HT-29 (cell line): ENCODE measurements around the gene ARFGAP1. TPM values are rescaled to one million over a fixed set of nuclear protein-coding genes. Genes with fewer than 3 reads are reported as not detected.

Experiments
- DNase-seq: peaks from one replicate; pipeline ENCODE4 v3.0.0-alpha.2; 2015; ENCODE audit warnings: low spot score
- total RNA-seq: library from RNA; depleted of rRNA; stranded (reverse); fragments of >200 nt; shearing (Covaris generic); gene quantifications from 2 replicates; pipeline ENCODE4 v1.2.3, GENCODE V29; 2014

Gene ARFGAP1
- total RNA-seq, 1 experiment from 2014 or later, result 150 TPM

DNA sequence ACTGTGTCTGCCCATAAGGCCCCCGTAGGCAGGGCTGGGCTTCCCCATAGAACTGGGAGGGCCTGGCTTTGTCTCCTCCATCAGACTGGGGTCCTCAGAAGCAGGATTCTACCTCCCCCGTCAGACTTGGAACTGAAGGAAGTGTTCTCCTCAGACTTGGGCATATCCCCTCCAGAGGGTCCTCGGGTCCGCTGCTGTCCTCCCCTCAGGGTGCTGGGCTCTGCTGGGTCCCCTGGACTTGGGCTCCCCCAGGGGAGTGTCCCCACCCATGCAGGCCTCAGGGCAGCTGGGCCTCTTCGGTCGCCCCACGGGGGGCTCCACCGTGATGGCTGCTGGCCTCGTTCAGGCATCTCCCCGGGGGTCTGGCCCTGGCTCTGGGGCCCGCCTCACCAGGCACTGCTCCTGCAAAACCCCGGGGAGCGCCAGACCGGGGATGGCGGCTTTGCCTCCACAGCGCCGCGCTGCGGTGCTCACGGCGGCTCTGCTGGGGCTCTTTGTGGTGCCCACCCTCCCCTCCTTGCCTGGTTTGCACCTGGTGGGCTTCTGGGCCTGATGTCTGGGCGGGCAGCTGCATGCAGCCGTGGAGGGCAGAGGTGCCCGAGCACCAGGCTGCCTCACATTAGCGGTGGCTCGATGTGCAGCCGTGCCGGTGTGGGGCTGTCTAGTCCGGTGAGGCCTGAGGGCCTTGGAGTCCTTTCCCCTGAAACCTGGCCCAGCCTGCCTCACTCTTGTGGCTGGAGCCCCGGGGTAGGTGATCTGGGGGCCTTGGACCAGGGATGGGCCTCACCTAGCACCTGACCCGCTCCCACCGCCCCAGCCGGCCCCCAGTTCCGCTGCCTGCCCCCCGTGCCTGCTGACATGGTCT lies 34.3 kb downstream of the ARFGAP1 start:
- no peak for DNase-seq

DNA sequence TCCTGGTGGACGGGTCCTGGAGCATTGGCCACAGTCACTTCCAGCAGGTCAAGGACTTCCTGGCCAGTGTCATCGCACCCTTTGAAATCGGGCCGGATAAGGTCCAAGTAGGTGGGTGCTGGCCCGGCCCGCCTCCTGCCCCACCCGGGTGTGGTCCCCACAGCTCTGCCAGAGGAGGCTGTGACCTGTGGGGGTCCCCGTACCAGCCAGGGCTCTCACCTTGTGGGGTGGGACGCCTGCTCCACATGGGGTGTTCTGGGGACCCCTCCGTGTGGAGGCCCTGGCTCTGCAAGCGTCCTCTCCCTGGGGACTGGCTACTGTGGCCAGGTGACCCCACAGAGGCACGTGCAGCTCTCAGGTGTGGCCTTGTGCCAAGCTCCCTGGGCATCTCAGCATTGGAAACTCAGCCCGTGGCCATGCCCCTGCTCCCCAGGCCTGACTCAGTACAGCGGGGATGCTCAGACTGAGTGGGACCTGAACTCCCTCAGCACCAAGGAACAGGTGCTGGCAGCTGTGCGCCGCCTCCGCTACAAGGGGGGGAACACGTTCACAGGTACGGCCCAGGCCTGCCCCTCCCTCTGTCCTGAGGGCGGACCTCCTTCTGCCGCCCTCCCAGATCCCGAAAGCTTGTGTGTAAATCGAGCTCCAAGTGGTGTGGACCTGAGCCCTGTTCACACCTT lies 35.1 kb downstream of the ARFGAP1 start:
- DNase-seq, result no peak

DNA sequence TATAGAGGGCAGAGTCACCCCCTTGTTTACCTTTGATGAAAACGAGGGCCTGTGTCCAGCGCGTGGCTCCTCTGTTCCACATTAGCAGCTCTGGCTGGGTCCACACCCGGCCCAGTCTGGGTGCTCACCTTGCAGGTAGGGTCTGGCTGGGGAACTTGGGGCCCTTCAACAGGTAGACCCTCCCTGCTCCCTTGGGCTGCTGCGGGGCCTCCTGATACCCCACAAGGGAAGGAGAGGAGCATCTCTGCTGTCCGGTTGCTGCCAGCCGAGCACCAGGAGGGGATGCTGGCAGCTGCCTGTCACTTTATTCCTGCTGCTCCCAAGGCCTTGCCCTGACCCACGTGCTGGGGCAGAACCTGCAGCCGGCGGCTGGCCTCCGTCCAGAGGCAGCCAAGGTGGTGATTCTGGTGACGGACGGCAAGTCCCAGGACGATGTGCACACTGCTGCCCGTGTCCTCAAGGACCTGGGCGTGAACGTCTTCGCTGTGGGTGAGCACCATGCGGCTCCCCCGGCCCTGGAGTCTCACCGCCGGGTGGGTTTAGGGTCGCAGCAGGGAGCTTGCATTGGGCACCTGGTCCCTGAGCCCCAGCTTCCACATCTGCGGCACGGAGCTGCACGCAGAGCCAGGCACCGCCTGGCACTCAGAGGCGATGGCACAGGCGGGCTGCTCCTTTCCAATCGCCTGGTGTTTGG lies 35.8 kb downstream of the ARFGAP1 start:
- DNase-seq, result no peak

- peak; percentile 64 for DNase-seq
Measured at GRCh38 chr20:63309261-63310071, 36.9 kb downstream of the ARFGAP1 start.

DNA sequence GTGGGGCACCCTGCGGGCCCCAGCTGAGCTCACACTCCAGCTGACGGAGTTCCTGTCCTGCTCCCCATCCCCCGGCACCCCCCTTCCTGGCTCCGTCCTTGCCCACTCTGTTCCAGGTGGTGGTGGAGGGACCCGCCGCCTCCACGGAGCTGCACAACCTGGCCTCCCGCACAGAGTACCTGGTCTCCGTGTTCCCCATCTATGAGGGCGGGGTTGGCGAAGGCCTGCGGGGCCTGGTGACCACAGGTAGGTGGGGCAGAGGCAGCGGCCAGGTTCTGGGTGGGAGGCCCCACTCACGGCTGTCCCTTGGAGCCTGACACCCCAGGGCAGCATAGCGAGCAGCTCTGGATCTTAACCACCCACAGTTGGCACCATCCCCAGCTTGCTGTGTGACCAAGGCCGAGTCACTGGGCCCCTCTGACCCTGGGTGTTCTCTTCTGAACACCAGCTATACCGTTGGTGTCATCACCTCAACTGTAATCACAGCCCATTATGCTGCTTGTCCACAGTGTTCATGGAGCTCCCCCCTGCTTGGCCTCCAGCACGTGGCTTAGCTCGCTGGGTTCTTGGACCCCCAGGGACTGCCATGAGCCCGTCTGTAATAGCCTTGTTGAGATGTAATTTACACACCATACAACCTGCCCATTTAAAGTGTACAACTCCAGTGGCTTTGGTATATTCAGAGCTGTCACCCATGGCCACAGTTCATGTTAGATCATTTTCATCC lies 37.8 kb downstream of the ARFGAP1 start:
- DNase-seq, result no peak

DNA sequence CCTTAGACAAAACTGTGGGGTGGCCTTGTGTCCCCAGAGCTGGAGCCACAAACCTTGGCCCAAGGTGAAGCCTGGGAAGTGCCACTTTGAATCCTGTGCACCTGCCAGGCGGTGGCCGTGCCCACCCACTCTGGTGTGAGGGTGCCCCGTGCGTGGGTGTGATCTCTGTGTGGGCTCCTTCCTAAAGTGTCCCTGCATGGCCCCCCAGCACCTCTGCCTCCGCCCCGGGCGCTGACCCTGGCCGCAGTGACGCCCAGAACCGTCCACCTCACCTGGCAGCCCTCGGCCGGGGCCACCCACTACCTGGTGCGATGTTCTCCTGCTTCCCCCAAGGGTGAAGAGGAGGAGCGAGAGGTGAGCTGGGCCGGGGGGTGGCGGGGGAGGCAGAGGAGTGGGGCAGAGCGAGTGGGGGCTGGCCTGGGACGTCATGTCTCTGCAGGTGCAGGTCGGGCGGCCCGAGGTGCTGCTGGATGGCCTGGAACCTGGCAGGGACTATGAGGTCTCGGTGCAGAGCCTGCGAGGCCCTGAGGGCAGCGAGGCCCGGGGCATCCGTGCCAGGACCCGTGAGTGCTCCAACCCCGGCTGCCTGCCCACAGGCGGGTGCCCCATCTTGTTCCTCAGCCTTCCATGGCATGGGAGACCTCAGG lies 38.7 kb downstream of the ARFGAP1 start:
- no peak for DNase-seq

DNA sequence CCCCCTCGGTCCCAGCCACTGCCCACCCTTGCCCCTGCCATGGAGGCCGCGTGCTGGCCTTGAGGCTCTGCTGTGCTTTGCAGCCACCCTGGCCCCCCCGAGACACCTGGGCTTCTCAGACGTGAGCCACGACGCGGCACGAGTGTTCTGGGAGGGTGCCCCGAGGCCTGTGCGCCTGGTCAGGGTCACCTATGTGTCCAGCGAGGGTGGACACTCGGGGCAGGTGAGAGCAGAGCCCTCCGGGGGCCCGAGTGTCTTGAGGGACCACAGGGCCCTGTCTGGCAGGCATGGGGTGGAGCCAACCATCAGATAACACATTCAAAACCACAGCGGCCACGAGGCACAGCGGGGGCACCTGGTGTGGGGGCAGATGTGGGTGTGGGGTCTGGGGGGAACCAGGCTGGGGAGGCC lies 39.2 kb downstream of the ARFGAP1 start:
- no peak for DNase-seq

- no peak for DNase-seq
Measured at GRCh38 chr20:63312273-63312672, 39.7 kb downstream of the ARFGAP1 start.

- no peak for DNase-seq
Measured at GRCh38 chr20:63312690-63313348, 40.2 kb downstream of the ARFGAP1 start.

DNA sequence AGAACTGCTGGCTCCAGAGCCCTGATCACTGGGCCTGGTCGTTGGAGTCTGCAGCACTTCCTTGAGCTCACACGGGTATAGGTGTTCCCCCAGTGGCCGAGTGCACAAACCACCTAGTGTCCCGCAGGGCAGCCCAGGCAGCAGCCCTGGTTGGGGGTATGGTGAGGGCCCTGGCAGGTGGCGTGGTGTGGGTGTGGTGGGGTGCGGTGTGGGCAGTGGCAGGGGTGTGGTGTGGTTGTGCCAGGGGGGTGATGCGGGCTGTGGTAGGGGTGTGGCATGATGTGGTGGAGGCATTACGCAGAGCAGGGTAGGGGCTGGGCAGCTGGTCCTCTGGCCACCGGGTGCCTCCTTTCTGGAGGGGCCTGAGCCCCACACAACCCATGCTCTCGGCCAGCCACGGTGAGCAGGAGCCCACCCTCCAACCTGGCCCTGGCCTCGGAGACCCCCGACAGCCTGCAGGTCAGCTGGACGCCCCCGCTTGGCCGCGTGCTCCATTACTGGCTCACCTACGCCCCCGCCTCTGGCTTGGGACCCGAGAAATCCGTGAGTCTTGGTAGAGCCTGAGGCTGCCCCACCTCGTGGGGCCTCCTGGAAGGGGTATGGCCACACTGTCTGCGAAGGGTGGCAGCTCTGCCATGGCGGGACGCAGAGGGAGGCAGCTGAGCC lies 40.9 kb downstream of the ARFGAP1 start:
- no peak for DNase-seq

GRCh38 chr20:63314015-63314471 lies 41.4 kb downstream of the ARFGAP1 start:
- no peak for DNase-seq

- DNase-seq, result no peak
Measured at GRCh38 chr20:63314566-63315239, 42.1 kb downstream of the ARFGAP1 start.

- no peak for DNase-seq
Measured at GRCh38 chr20:63315240-63315689, 42.7 kb downstream of the ARFGAP1 start.

DNA sequence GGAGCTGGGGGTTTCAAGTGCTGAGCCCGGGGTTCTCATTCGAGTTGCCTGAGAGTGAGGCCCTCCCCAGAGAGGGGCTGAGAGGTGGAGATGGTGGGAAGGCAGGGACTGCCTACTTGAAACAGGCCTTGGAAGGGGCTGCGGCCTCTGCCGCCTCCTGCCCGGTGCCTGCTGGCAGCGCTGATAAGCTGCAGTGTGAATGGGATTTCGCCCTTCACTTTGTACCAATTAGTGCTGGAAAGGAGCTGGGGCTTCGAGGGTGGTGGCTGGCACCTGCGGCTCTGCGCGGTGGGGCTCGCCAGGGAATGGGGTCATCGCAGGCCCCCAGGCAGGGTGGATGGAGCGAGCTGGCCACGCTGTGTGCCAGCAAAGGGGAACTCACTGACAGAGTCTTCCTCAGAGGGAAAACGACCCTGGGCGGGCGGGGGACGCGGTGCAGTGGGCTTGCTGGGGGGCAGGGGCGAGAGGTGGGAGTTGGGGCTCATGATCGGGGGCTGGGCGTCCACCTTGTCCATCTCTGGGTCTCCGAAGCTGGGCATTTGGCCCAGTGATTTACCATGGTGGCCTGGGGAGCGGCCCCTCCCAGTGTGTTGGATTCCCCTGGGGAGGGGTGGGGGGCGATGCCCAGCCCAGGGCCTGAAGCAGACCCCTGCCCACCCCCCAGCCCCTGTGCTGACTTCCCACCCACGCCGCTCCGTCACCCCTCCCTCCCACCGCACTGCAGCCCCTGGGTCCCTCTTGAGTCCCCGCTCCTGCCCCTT lies 43.3 kb downstream of the ARFGAP1 start:
- no peak for DNase-seq

DNA sequence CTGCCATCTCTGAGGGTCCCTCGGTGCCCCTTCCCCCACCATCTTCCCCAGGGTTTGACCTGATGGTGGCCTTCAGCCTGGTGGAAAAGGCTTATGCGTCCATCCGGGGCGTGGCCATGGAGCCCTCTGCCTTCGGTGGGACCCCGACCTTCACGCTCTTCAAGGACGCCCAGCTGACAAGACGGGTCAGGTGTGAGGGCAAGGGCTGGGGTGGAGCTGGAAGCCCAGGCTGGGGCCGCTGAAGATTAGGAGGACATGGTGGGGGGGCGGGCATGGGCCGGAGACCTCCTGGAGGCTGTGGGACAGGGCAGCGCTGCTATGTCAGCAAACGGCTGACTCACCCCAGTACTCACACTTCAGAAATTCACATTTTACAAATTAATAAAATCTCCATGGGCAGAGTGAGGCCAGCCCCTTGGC lies 43.9 kb downstream of the ARFGAP1 start:
- no peak for DNase-seq

- no peak for DNase-seq
Measured at GRCh38 chr20:63317061-63317460, 44.4 kb downstream of the ARFGAP1 start.

- DNase-seq, result no peak
Measured at GRCh38 chr20:63317601-63318291, 45.1 kb downstream of the ARFGAP1 start.
